NCI-H1930 (cell line): Measurements from ENCODE around the gene MED9.

Source experiments
- DNase-seq, 2 experiments: peaks; one replicate each; lab custom pipeline; 2025; lab: John Stamatoyannopoulos, UW

The MED9 gene

GRCh38 chr17:17537311-17538099 is 60.7 kb downstream of the MED9 start:
- DNase-seq: no peak

- DNase-seq: peak; percentile 50 to 71
Observed at GRCh38 chr17:17538417-17539391, 61.9 kb downstream of the MED9 start.

GRCh38 chr17:17539591-17539990 is 62.8 kb downstream of the MED9 start:
- DNase-seq: no peak

- DNase-seq: no peak
Observed at GRCh38 chr17:17540278-17540906, 63.6 kb downstream of the MED9 start.

GRCh38 chr17:17540935-17541639 is 64.3 kb downstream of the MED9 start:
- DNase-seq: no peak

- DNase-seq: no peak
Observed at GRCh38 chr17:17541640-17542001, 64.8 kb downstream of the MED9 start.
